CD4-positive, alpha-beta T cell treated with Interleukin-6 for 4 hours (primary cell): ENCODE data around the gene MAP3K8.
"Not testable (repeated sequence)": the region's sequence is repeated elsewhere in the genome, so short reads cannot be mapped to it uniquely, and the experiment has no call there.

Experiments used
- DNase-seq: peaks from one replicate; pipeline ENCODE4 v3.0.0-alpha.2; 2020; ENCODE audit warnings: mixed read lengths

The MAP3K8 gene

DNA sequence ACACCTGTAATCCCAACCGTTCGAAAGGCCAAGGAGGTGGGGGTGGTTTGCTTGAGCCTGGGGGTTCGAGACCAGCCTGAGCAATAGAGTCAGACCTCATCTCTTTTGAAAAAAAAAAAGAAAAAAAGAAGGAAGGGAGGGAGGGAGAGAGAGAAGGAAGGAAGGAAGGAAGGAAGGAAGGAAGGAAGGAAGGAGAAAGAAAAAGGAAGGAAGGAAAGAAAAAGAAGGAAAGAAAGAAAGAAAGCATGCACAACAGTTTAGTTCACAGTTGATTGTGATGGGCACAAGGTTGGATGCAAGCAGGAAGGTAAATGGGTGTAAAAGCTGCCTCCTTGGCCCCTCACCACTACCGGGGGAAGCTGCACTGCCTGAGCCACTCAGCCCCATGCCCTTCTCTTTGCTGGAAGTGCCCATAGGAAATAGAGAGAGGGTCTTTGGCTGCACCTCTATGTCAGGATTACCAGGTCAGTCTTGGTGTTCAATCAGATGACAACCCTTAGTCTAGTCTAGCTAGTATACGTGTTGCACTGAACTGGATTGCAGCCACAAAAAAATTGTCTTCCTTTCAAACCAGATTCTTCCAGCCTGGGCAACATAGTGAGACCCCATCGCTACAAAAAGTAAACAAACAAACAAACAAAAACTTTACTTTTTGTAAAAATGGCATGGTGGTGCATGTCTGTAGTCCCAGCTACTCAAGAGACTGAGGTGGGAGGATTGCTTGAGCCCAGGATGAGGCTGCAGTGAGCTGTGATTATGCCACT is 20.0 kb downstream of the MAP3K8 start:
- no peak for DNase-seq

DNA sequence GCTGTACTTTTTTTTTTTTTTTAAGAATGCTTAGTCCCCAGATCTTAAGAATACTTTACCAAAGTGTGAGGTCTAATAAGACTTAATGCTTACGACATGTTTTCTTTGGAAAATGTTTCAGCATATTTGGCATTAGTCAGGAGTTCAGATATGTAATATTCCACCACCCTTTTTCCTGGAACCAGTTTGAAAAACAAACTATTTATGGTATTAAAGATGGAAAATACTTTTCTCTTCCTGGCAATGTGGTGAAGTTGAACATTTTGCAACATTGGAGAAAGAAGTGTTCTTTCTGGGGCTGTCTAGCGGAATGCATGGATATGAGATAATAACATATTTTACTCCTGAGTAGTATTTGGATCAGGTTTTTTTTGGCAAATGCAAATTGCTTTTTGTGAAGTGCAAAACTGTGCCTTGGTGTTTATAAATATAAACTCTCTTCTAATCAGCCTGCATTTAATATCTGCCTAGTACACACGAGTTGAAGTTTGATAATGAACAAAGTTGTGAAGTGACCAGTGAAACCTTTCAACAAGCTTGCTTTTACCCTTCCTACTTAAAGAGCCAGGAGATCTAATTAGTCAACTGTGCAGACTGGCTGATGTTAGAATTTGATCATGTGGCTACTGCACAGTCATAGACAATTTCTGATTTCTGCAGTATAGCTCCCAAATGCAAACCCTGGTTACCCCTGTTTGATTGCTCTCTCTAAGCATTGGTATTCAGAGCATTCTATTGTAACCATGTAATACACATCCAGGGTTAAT is 20.9 kb downstream of the MAP3K8 start:
- DNase-seq: no peak

DNA sequence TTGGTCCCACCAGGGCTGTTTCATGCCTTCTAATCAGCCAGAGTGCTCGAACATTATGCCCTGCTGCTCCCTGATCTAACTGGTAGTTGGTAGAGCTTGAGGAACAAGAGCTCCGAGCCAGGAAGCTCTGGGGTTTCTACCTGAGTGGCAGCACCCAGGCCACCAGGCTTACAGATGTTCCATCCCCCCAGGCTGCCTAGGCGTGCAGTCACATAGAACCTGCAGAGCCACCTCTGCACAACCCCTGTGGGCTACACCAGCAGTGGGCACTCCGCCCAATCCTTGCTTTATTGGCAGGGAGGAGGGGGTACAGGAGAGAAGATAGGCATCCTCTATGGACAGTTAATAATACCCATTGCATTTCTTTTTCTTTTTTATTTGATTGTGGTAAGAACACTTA is 21.8 kb downstream of the MAP3K8 start:
- peak; percentile 43 for DNase-seq

DNA sequence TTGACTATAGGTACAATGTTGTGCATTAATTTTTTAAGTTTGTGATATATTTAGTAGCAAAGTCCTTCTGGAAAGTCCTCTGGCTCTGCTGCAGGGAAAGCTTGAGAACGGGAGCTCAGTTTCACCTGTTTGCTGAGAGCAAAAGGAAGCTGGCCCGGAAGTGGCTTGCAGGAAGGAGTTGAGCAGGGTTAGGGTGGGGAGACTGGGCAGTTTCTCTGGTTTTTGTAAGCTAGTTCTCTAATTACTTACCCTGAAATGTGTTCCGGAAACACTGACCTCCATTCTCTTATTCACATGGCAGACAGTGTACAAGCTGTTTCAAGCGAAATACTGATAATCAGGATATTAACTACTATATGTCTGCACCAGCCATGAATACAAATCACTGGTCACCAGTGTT is 22.3 kb downstream of the MAP3K8 start:
- peak; percentile 53 for DNase-seq

DNA sequence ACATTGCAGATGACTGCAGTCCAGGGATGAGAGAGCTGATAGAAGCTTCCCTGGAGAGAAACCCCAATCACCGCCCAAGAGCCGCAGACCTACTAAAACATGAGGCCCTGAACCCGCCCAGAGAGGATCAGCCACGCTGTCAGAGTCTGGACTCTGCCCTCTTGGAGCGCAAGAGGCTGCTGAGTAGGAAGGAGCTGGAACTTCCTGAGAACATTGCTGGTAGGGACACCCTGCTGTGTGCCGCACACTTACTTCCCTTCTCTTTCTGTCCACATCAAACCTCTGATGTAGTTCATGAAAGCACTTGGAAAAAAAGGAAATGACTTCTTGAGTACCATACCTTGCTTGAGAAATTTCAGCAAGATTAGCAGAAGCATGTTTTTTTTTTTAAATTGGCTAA is 25.3 kb downstream of the MAP3K8 start:
- no peak for DNase-seq

DNA sequence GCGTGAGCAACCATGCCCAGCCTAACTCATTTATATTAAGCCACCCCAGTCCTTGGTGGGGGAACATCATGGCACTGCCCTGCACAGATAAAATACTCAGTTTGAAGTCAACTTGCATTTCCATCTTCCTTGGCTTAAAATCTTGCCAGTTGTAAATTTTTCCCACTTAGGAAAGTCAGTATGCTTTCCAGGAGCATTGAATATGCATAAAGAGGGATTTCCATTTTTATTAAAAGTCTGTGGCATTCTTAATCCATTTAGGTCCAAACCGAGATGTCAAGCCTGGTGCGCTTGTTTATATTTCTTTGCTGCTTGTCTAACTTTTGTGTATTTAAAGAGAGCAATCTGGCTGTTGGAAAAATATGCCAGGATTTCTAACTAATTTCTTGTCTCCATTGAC is 26.1 kb downstream of the MAP3K8 start:
- DNase-seq: no peak

DNA sequence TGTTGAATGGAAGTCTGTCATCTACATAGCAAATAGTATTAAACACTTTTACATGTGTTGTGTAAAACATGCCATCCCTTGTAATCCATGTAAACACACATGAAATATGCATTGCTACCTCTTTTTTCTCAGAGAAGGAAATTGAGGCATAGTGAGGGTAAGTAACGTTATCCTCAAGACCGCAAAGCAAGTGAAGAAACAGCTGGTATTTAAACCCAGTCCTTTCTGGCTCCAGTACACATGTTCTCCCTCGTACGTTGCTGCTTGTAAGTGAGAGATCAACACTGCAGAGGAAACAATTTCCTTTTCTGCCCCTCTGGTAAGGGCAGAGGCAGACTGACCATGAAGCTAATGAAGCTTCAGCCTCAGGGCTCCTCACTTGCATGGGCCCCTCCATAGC is 28.5 kb downstream of the MAP3K8 start:
- no peak for DNase-seq

DNA sequence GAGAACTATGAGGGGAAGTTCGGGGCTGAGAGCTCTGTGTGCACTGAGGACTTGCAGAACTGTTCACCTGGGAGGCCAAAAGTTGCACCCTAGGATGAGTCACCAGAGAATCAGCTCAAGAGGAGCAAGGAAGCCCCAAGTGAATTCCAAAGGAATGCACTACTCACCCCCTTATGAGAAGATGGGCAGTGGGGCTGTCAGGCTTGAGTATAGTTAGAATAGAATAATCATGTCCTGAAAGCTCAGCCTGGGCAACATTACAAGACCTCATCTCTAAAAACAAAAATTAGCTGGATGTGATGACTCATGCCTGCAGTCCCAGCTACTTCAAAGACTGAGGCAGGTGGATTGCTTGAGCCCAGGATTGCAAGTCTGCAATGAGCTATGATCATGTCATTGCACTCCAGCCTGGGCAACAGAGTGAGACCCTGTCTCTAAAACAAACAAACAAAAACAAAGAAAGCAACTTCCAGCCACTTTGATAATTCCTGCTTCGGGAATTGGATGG is 30.0 kb downstream of the MAP3K8 start:
- no peak for DNase-seq

DNA sequence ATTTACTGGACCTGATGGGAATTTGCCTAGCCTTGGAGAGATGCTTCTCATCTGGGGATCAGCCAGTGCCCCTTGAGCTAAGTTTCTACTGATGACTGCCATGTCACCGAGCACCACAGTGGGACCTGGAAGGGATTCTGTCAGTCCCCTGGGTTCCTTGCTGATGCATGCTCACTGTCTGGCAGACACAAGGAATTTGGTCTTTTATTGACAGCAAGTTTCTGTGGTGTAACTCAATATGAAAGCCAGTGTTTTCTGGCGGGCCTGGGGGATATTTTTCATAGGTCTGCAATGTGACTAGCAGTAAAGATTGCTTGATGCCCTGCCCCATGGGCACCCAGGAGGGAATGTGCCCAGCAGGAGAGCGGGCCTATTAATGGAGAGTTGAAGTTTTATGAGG is 30.7 kb downstream of the MAP3K8 start:
- no peak for DNase-seq

DNA sequence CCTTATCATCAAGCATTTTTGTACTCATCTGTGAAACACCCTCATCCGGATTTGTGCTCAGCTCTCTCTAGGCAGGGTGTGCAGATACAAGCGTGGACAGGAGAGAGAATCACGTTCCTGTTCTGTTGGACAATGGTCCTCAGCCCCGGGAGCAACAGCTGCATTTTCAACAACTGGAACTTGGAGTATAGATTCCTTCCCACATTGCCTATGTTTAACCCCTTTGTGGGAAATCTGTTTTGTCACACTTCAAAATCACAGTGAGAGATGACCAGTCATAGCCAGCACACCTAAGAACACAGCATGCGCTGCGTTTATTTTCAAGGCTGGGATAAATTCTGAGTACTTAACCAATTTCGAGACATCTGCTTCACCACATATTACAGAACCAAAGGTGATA is 32.5 kb downstream of the MAP3K8 start:
- no peak for DNase-seq

DNA sequence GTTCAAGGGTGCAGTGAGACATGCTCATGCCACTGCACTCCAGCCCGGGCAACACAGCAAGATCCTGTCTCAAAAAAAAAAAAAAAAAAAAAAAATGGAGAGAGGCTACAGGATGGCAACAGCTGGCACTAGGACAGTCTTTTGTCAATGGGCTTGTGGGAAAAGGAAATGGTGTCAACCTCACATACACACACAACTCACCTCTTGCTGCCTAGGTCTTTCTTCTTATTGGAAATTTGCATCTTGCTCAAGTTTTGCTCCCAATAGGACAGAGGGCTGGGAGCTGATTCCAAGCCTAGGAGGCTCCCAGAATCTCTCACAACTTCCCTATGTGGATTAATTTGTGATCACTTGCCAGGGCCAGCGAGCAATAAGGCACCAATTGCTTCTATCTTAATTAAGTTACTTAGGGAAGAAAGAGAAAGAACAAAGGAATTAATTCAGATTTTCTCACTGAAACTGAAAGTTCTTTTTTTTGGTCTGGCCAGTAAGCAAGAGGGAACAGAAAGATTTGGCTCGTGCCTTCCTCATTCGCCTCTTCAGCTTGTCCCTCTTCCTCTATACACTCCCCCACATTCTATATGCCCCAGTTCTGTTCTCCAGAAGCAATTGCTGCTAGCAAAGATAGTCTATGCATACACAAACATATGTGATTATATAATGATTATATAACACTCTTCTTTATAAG is 33.8 kb downstream of the MAP3K8 start:
- no peak for DNase-seq

DNA sequence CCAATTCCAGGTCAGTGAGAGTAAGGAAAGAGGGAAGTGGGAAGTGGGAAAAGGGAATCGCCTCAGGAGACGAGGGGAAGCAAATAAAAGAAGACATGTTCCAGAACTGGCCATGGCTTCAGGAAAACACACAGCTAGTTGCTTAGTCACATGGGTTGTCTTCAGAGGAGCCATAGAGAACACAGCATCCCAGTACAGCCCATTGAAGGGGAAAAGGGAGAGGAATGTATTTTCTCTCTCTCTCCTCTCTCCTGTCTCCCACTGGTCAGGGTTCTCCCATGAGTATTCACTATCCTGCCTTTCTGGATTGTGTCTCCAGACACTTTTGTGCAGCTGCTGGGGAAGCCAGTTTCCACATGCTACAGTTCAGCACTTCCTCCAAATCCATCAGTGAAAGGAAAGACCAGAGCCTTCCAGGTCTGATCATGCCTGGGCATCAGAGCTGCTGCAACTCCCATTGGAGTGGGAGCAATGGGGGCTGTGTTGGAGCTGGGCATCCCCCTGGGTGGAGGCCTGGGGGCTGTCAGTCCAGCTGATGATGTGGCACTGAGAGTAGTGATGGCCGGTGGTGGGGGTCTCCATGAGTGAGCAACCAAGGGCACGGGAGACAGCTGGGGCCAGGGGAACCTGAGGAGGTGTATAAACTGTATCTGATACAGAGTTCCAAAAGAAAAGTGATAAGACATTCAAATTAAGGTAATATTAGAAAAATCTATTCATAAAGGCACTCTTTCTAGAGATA is 38.6 kb downstream of the MAP3K8 start:
- DNase-seq: no peak

DNA sequence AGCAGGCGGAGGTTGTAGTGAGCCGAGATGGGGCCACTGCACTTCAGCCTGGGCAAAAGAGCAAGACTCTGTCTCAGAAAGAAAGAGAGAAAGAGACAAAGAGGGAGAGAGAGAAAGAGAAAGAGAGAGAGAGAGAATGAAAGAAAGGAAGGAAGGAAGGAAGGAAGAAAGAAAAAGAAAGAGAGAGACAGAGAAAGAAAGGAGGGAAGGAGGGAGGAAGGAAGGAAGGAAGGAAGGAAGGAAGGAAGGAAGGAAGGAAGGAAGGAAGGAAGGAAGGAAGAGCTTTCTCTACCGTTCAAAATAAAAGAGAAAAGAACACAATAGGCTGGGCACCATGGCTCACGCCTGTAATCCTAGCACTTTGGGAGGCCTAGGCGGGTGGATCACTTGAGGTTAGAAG is 41.5 kb downstream of the MAP3K8 start:
- not testable (repeated sequence) for DNase-seq

DNA sequence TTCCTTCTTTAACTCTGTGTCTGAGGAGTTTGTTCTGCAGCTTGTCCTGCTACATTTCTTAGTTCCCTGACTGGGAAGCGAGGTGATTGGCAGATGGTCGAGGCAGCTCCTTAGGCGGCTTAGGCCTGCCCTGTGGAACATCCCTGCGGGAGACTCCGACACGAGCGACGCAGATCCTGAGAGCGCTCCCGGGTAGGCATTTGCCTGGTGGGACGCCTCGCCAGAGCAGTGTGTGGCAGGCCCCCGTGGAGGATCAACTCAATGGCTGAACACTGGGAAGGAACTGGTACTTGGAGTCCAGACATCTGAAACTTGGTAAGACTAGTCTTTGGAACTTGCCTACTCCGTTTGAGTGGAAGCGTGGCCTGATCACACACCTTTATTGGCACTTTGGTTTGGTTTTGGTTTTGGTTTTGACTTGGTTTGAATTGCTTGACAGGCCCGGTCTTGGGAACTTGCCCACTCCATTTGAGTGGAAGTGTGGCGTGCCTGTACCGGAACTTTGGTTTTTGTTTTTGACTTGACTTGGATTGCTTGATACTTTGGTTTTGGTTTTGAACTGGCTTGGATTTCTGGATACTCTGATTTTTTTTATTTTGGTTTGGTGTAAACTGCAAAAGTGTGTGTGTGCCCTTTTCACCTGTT is 42.6 kb downstream of the MAP3K8 start:
- no peak for DNase-seq

DNA sequence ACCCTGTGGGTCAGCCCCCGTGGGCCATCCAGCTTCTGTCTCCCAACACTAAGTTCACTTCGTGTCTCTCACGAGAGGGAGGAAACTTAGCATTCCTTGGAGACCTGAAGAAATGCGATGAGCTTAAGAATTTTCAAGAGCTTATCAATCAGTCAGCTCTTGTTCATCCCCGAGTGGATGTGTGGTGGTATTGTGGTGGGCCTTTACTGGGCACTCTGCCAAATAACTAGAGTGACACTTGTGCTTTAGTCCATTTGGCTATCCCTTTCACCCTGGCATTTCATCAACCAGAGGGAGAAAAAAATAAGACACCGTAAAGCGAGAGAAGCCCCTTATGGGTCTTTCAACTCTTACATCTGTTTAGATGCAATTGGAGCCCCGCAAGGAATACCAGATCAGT is 45.5 kb downstream of the MAP3K8 start:
- DNase-seq: not testable (repeated sequence)

DNA sequence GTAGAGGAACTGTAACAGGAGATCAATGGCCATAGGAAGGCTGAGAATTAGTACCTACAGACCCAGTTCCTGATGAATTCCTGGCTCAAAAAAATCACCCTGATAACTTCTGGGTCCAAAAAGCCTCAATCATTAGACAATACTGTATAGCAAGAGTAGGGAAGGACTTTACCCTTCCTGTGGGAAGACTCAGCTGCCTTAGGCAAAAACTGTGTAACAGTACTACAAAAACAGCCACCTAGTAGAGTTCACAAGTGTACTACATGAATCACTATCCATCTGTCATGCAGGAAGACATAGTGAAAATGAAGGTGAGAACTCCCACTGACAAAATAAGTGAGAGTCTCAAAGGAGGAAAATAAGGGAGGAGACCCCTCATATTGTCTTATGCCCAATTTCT is 47.6 kb downstream of the MAP3K8 start:
- DNase-seq: no peak

DNA sequence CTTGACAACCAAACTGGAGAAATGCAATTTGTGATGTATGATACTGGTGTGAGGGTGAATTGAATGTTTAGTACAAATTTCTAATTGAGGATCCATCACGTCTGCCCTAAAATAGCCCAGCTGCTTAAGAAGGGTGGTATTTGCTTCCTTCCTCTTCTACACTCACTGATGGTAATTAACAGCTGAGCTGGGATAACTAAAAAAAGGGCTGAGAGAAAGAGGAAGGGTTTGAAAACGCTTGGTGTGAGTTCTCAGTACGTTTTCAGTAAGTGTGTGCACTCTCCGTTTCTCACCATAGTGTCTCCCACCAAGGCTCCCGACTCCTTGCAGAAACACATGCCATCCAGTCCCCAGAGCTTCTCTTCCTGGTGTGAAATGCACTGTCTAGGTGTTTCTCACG is 54.3 kb downstream of the MAP3K8 start:
- no peak for DNase-seq

DNA sequence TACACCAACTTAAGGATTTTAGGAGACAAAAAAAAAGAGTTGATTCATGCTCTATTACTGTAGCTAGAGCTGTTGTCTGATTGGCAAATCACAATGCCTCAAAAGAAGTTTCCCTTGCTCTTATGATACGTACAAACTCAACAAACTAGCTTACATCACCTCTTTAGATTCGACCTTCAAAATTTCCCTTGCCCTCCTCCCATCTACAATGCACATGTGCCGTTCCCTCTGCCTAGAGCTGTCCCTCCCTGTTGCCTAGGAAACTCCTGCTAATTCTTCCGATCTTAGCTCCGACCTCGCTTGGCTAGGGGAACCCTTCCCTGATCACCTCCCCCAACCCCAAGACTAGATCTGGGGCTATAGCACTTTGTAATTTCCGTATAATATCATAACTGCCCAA is 55.4 kb downstream of the MAP3K8 start:
- DNase-seq: no peak

DNA sequence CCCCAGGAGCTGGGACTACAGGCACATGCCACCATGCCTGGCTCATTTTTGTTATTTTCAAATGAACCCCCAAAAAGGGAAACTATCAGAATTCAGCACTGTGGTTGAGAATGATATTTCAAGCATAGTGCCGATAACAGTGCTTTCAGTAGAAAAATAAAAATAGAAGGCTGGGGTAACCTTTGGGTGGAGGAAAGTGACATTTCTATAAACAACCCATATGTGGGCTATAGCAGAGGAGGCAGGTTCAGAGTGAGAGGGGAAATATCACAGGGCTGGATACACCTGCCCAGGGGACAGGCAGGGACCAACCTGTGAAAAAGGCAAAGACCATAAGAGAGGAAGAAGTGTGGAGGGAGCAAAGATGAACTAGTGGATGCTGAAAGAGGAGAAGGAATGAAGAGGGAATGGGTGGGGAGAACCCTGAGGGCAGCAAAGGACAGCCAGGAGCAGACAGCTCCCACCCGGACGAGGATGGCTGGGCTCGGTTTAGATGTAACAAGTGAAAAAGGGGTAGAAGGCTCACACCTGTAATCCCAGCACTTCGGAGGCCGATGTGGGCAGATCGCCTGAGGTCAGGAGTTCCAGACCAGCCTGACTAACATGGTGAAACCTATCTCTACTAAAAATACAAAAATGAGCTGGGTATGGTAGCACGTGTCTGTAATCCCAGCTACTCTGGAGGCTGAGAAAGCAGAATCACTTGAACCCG is 56.5 kb downstream of the MAP3K8 start:
- DNase-seq: no peak

DNA sequence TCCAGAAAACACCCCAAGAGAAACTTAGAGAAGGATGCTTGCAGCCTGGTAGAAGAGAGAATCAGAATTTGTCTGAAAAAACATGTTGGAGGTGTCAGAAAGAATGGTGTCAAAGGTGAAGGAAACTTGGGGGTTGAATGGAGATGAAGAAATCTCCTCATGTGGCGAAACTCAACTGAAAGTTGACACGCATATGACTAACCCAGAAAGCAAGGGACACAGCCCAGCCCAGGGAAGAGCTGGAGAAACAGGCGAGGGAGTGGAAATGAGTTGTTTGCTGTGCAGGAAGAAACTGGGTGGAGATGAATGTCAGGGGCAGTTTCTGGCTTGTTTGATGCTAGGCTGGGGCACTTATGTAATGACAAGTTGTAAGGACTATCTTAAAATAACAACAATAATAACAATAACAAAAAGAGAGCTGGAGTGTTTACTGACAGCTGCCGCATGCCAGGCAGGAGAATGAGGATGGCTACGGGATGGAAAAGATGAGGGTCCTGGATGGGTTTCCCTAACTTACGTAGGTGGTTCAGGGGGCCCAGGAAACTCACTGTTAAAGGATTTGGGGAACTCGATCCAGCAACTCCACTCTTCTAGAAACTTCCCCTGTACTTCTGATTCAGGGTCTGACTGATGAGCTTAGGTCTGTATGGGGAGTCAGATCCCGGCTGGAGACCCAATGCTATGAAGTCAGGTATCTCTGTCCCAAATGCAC is 57.4 kb downstream of the MAP3K8 start:
- DNase-seq: no peak

DNA sequence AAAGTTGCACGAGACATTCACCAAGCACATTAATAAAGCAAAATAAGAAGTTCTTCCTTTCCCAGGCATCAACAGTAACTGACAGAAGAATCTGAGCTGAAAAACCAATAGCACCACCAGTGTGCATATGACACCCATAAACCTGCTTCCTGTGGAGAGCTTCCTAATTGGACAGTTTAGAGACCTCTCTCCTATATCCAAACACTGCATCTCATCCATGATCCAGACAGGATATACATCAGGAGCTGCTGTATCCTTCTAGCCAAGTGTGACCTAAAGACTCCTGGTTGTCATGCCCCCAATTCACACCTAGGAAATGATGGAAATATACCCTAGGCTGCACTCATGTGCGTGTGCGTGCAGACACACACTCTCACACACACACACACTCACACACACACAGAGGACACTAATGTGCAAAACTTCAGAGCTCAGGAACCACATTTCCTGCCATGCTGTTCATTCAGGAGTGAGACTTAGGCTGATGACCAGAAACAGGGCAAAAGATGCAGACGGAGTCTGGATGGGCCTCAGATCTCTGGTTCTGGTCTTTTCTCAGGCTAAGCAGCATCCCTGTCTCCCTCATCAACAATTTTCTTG is 58.0 kb downstream of the MAP3K8 start:
- no peak for DNase-seq
